A549 (cell line): ENCODE results near the gene NUDT21. TPM values are rescaled to one million over a fixed set of nuclear protein-coding genes. Genes with fewer than 3 reads are reported as not detected.

Experiments
- ATAC-seq, 2 experiments: fragments of 200-7000 bp in 1 of 2; fragments of >200 bp in 1 of 2; cut with Nextera tagmentation in 1 of 2; cut with Tn5 transposase in 1 of 2; 3 replicates each; pipeline versions ENCODE4 v1.8.0 to v1.9.1; 2018 to 2020; ENCODE audit warnings: mild to moderate bottlenecking in 1 of 2, moderate library complexity in 1 of 2
- CTCF ChIA-PET: fragments of 300-600 bp; sonication (Branson Sonifier 250); formaldehyde crosslinking; extraction: SDS; loops from one replicate; lab custom pipeline; 2021; ENCODE audit warnings: antibody characterized with exemption, inconsistent platforms; lab: Yijun Ruan, JAX
- POLR2A ChIA-PET: fragments of 350-600 bp; formaldehyde crosslinking; extraction: SDS; loops from one replicate; lab custom pipeline; 2021; ENCODE audit warnings: antibody characterized with exemption, inconsistent platforms; lab: Yijun Ruan, JAX
- DNase-seq, 2 experiments: peaks; one replicate each; pipeline versions ENCODE4 v3.0.0 to v3.0.0-alpha.2; 2011 to 2016; ENCODE audit warnings: low read depth in 1 of 2, low spot score in 1 of 2
- FAIRE-seq: peaks from 2 replicates; lab custom pipeline; 2011; peaks lifted over from hg19 to GRCh38; lab: Jason Lieb, UNC
- H3K27ac ChIP-seq, 2 experiments: fragments of >200 bp; sonication (Bioruptor Twin); formaldehyde crosslinking; 3 replicates each; pipeline ENCODE4 v1.5.1; 2016 to 2017
- H3K4me1 ChIP-seq: fragments of >200 bp; sonication (Bioruptor Twin); formaldehyde crosslinking; 3 replicates; pipeline ENCODE4 v1.6.1; 2016
- H3K4me2 ChIP-seq: fragments of >200 bp; sonication (Bioruptor Twin); formaldehyde crosslinking; 3 replicates; pipeline ENCODE4 v1.6.1; 2016
- H3K4me3 ChIP-seq: fragments of >200 bp; sonication (Bioruptor Twin); formaldehyde crosslinking; 3 replicates; pipeline ENCODE4 v1.5.1; 2016
- H3K9me3 ChIP-seq: fragments of >200 bp; sonication (Bioruptor Twin); formaldehyde crosslinking; 3 replicates; pipeline ENCODE4 v1.6.1; 2016
- ATOH8 ChIP-seq: fragments of 250-450 bp; sonication (Bioruptor Pico); IDR thresholded peaks from 2 replicates; pipeline ENCODE4 v1.5.0; 2020; ENCODE audit warnings: low read depth, mild to moderate bottlenecking, moderate library complexity
- BCL3 ChIP-seq: fragments of >200 bp; sonication (Bioruptor Twin); formaldehyde crosslinking; IDR thresholded peaks from 3 replicates; pipeline ENCODE4 v1.6.1; 2016
- BHLHE40 ChIP-seq: IDR thresholded peaks from 2 replicates; pipeline ENCODE4 v1.6.1; 2012; ENCODE audit warnings: low read depth, low read length, inconsistent platforms
- CBX2 ChIP-seq: fragments of 200-600 bp; sonication (generic); IDR thresholded peaks from 2 replicates; pipeline ENCODE4 v1.6.1; 2016; ENCODE audit warnings: low read depth, mild to moderate bottlenecking, borderline replicate concordance
- CTCF ChIP-seq: fragments of >200 bp; sonication (Bioruptor Twin); formaldehyde crosslinking; IDR thresholded peaks from 3 replicates; pipeline ENCODE4 v1.5.1; 2016
- E2F6 ChIP-seq: IDR thresholded peaks from 2 replicates; pipeline ENCODE4 v1.6.1; 2012; ENCODE audit warnings: low read depth, borderline replicate concordance
- EHF ChIP-seq: fragments of 250-450 bp; sonication (Bioruptor Pico); IDR thresholded peaks from 2 replicates; pipeline ENCODE4 v1.5.0; 2020; ENCODE audit warnings: mild to moderate bottlenecking
- ELK1 ChIP-seq: fragments of 150-350 bp; IDR thresholded peaks from 2 replicates; pipeline ENCODE4 v1.6.1; 2014; ENCODE audit warnings: low read depth, mild to moderate bottlenecking, low read length
- FOXS1 ChIP-seq: fragments of 250-450 bp; sonication (Bioruptor Pico); IDR thresholded peaks from 2 replicates; pipeline ENCODE4 v1.5.0; 2020; ENCODE audit warnings: mild to moderate bottlenecking, moderate library complexity
- HDAC2 ChIP-seq: fragments of 200-600 bp; sonication (generic); IDR thresholded peaks from 2 replicates; pipeline ENCODE4 v1.6.1; 2016
- JUNB ChIP-seq: fragments of >200 bp; sonication (Bioruptor Twin); formaldehyde crosslinking; IDR thresholded peaks from 2 replicates; pipeline ENCODE4 v1.6.1; 2016
- MYC ChIP-seq: IDR thresholded peaks from 2 replicates; pipeline ENCODE4 v1.6.1; 2012; ENCODE audit warnings: mild to moderate bottlenecking, inconsistent platforms, low read length, improper control_type of control experiment, borderline replicate concordance
- NR3C1 ChIP-seq: fragments of >200 bp; sonication (Bioruptor Twin); formaldehyde crosslinking; IDR thresholded peaks from 3 replicates; pipeline ENCODE4 v1.6.1; 2017
- PBX3 ChIP-seq: IDR thresholded peaks from 2 replicates; pipeline ENCODE4 v1.6.1; 2012
- PHF8 ChIP-seq: fragments of 200-600 bp; sonication (generic); IDR thresholded peaks from 2 replicates; pipeline ENCODE4 v1.6.1; 2016; ENCODE audit warnings: low read depth, mild to moderate bottlenecking, antibody characterized with exemption, moderate library complexity, borderline replicate concordance
- RARB ChIP-seq: fragments of 250-450 bp; sonication (Bioruptor Pico); IDR thresholded peaks from 2 replicates; pipeline ENCODE4 v1.8.0; 2021; ENCODE audit warnings: mild to moderate bottlenecking, moderate library complexity
- REST ChIP-seq: fragments of 200-600 bp; sonication (generic); IDR thresholded peaks from 2 replicates; pipeline ENCODE4 v1.6.1; 2016; ENCODE audit warnings: antibody characterized with exemption, mild to moderate bottlenecking, moderate library complexity
- RFX5 ChIP-seq: fragments of 450-650 bp; IDR thresholded peaks from 2 replicates; pipeline ENCODE4 v1.7.1; 2014; ENCODE audit warnings: antibody characterized with exemption, mild to moderate bottlenecking, moderate library complexity
- SMC3 ChIP-seq: fragments of >200 bp; sonication (Bioruptor Twin); formaldehyde crosslinking; IDR thresholded peaks from 3 replicates; pipeline ENCODE4 v1.6.1; 2018; ENCODE audit warnings: inconsistent platforms
- TFCP2L1 ChIP-seq: fragments of 250-450 bp; sonication (Bioruptor Pico); IDR thresholded peaks from 2 replicates; pipeline ENCODE4 v1.5.0; 2021; ENCODE audit warnings: mild to moderate bottlenecking
- ZFP36 ChIP-seq: fragments of 450-650 bp; IDR thresholded peaks from 2 replicates; pipeline ENCODE4 v1.6.1; 2014; ENCODE audit warnings: borderline replicate concordance; ENCODE audit not compliant: partially characterized antibody
- ZSCAN20 ChIP-seq: fragments of 250-450 bp; sonication (Bioruptor Pico); IDR thresholded peaks from 2 replicates; pipeline ENCODE4 v1.8.0; 2022; ENCODE audit warnings: mild to moderate bottlenecking, moderate library complexity
- WGBS: methylation state at CpG from one replicate; pipeline ENCODE4 v1.1.6; 2017; ENCODE audit errors: missing lambda C conversion rate; 5-methylcytosine and 5-hydroxymethylcytosine counted together
- polyA plus RNA-seq, 4 experiments: library from polyadenylated mRNA; depleted of rRNA in 3 of 4; stranded (reverse); fragments of >200 nt; fragmentation: RNase III in 1 of 4; extraction: RNeasy Plus Mini Kit Qiagen cat#74134 plus additional on column Dnase treatment in 1 of 4; gene quantifications; 2 replicates in 3 of 4; 3 replicates in 1 of 4; pipeline ENCODE4 v1.2.3, GENCODE V29; 2011 to 2017

NUDT21 gene
- polyA plus RNA-seq, 2 of the 4 experiments (the other 2 are of a cell fraction): 58.7 to 153 TPM

GRCh38 chr16:56475201-56475600 lies 24.1 kb upstream of the NUDT21 start (continued):
- TF ChIP-seq FOXS1 (no peak), CBX2 (no peak), CTCF (no peak), NR3C1 (no peak)

- Histone ChIP-seq H3K9me3 (no peaks in the 10 kb centered on the region), H3K4me2 (no peak overlapping the region), H3K4me3 (no peak overlapping the region), H3K4me1 (no peaks in the 10 kb centered on the region), H3K27ac (no peak overlapping the region)
- DNase-seq: no peak
- CTCF ChIA-PET: interaction anchor here (0.6 to 1.3 kb wide), 3 partner anchors 36 to 130 kb away, joined by 3 to 6 read pairs (median 5); no protein-coding TSS in a partner anchor
- POLR2A ChIA-PET: interaction anchor here (1.4 kb wide), 2 partner anchors 19 to 138 kb away, joined by 4 to 10 read pairs; partner anchors contain the start of genes MT2A, NUDT21 and OGFOD1
- no peak for ATAC-seq
- TF ChIP-seq TFCP2L1 (no peak), EHF (CRISPR knock-in tag) (no peak), RFX5 (no peak), BCL3 (no peak), BHLHE40 (no peak), FOXS1 (no peak), PBX3 (no peak), RARB (no peak), ZSCAN20 (CRISPR knock-in tag) (no peak), REST (no peak), ATOH8 (CRISPR knock-in tag) (no peak), PHF8 (no peak), JUNB (no peak), SMC3 (no peak), ZFP36 (no peak), ELK1 (no peak), HDAC2 (no peak), E2F6 (no peak), MYC (no peak)
- WGBS: 97% methylated on average over 1 of the region's 1 CpG
- FAIRE-seq: no peak
Measured at GRCh38 chr16:56470666-56471065, 19.5 kb upstream of the NUDT21 start.
